Heart left ventricle (tissue), 13 donors: ENCODE results near the gene TSPAN31.

ENCODE experiments used
- CTCF ChIP-seq, 12 donors: fragments of 200-600 bp; sonication (generic) in 4 of 12; IDR thresholded peaks; one replicate each; pipeline versions ENCODE4 v1.5.0 to v1.8.0; 2018 to 2022; ENCODE audit warnings: antibody characterized with exemption in 12 of 12, mild to moderate bottlenecking in 5 of 12
- POLR2A ChIP-seq, 2 donors: fragments of 450-650 bp; IDR thresholded peaks; one replicate each; pipeline ENCODE4 v1.6.1; 2017; ENCODE audit warnings: antibody characterized with exemption in 2 of 2, mild to moderate bottlenecking in 2 of 2, moderate library complexity in 2 of 2
- donor health status: ischemic (EF 13 %, LVEDD 7.1; RV severe dilation, severe dysfunction).
- donor health status: DM: no; HTN: yes; CAD: no.
- donor health status: DM: no; HTN: no; CAD: no.
- donor health status: ischemic (EF 25% LVEDD 6.9; RV normal size, moderate dysfunction).
- donor health status: ischemic (EF 25% LVEDD 5.7; RV mildly dilated, moderate dysfunction).
- donor health status: ischemic (EF 35%, LVEDD 5.7; RV mildly dilated, moderate dysfunction).
- donor health status: nonischemic (EF 11% LVEDD 7.7; RV severe dilation, severe dysfunction).
- donor health status: DM: yes; HTN: yes; CAD: no.
- donor health status: PGD.
- donor health status: ischemic (EF 29% LVEDD 5.4; RV normal size, mild dysfunction).
- donor health status: nonischemic (EF 23%, LVEDD 6.1; RV moderate dilation, normal function).

- TF ChIP-seq CTCF (IDR thresholded peaks at IDR 0.05) (peak in 10 of 12 donors; percentile 8 to 56 (median 42)), POLR2A (IDR thresholded peaks at IDR 0.05) (no peak)
Measured at GRCh38 chr12:57726884-57727757, 17.7 kb upstream of the TSPAN31 start.
